Activated T-cell treated with anti-CD3 and anti-CD28 coated beads, Interleukin-2, amount 50 U/mL, for 4 hours (primary cell): ENCODE measurements around the gene DAPK2. TPM values are rescaled to one million over a fixed set of nuclear protein-coding genes. Genes with fewer than 3 reads are reported as not detected.

Experiments
- ATAC-seq, 2 donors: fragments of 200-7000 bp; cut with Tn5 transposase; one replicate each; pipeline ENCODE4 v1.10.0; 2021
- DNase-seq: peaks from one replicate; pipeline ENCODE4 v3.0.0-alpha.2; 2020
- H3K27me3 Mint-ChIP-seq: one replicate; pipeline ENCODE4 v1.8.0; 2021; ENCODE audit warnings: low read depth, mixed read lengths
- H3K36me3 Mint-ChIP-seq: one replicate; pipeline ENCODE4 v1.8.0; 2022; ENCODE audit warnings: mixed read lengths; ENCODE audit not compliant: insufficient read depth
- H3K4me1 Mint-ChIP-seq: one replicate; pipeline ENCODE4 v1.8.0; 2021; ENCODE audit warnings: low read depth, mixed read lengths
- H3K4me3 Mint-ChIP-seq: one replicate; pipeline ENCODE4 v1.8.0; 2021; ENCODE audit warnings: mild to moderate bottlenecking, moderate library complexity, mixed read lengths
- H3K9me3 Mint-ChIP-seq: one replicate; pipeline ENCODE4 v1.8.0; 2021; ENCODE audit warnings: mixed read lengths
- total RNA-seq, 3 donors: library from RNA; stranded (reverse); gene quantifications; one replicate each; pipeline ENCODE4 v1.2.1, GENCODE V29; 2021

DAPK2 gene
- total RNA-seq, 3 donors from 2014 or later: 0.40 to 1.1 (median 0.71) TPM

DNA sequence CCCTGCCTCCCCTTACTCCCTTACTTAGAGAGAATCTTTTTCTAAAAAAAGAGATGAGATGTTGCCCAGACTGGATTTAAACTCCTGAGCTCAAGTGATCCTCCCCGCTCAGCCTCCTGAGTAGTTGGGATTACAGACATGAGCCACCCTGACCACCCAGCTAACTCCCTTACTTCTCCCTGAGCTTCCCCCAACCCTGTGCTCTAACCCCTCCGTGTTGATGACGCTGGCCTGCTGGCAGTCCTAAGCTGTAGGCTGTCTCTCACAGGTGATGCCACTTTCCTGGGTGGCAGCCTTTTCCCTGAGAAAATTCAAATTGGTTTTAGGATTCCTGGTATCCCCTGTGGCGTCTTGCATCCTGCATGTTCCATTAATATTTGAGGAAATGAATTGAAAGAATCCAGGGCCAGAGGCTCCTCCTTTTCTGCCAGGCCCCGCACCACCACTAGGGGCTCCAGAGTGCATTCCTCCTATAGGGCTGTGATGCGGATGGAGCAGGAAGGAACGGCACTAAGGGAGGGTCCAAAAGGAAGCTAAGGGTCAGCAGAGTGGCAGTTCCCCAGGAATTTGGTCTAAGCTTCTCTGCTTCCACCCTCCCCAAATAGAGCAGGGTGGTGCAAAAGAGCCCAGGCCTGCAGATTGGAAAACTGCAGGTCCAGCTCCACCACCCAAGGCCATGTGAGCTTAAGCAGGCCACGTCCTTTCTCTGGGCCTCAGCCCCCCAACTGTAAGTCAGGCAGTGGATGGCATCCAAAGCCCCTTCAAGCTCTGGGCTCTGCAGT is 101.1 kb downstream of the DAPK2 start:
- H3K4me1 Mint-ChIP-seq: peaks cover 10% of the 10 kb centered on the region

DNA sequence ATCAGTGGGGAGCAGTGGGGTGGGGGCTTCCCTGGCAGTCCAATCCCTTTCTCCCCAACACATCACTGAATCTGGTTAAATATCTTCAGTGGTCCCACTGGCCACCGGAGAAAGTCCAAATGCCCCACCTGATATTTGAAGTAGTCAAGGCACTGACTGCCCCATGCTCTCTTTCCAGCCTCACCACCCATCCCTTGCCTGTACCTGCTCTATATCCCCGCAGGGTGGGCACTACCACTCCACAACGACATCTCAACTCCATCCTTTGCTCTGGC is 101.7 kb downstream of the DAPK2 start:
- no peak for ATAC-seq

More for the DNA sequence above, 101.1 kb downstream of the DAPK2 start:
- no peaks in the 10 kb centered on the region for H3K9me3 Mint-ChIP-seq
- H3K4me3 Mint-ChIP-seq: no peak overlapping the region
- H3K36me3 Mint-ChIP-seq: no peaks in the 10 kb centered on the region
- peak; percentile 93 for ATAC-seq
- H3K27me3 Mint-ChIP-seq: no peaks in the 10 kb centered on the region
- DNase-seq: peak; percentile 60

DNA sequence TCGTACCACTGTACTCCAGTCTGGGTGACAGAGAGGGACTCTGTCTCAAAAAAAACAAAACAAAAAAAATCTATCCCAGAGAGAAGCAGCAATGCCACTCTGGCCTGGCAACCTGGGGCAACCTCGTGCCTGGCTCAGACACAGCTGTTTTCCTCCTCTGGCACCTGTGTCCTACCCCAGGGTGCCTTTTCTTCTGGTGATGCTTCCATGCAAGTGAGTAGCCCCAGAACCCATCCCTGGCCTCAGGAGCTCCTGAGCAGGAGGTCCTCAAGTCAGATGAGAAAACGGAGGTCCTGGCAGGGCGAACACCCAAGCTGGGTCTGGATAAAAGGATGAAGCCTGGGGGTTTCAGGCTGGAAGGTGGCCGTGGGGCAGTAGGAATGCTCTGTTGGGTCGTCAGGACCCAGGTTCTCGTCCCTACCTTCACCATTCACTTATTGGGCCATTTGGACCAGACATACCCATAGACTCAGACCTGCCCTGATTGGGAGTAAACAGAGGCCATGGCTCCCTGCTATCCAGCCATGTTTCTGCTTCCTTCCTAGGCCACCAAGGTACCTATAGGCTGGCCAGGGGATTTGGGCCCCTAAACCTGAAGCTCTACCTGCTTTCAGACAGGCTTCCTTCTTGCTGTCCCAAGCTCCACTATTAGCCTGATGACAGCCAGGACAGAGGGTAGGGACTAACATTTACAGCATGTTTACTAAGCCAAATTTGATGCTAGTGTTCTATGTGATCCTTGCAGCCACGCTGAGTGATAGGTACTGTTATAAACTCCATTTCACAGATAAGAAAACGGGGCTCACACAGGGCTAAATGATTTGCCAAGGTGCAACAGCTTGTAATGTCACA is 102.2 kb downstream of the DAPK2 start:
- no peaks in the 10 kb centered on the region for H3K9me3 Mint-ChIP-seq
- no peaks in the 10 kb centered on the region for H3K36me3 Mint-ChIP-seq
- no peaks in the 10 kb centered on the region for H3K27me3 Mint-ChIP-seq
- H3K4me1 Mint-ChIP-seq: peaks cover 22% of the 10 kb centered on the region
- ATAC-seq (no peak), DNase-seq (no peak)
- H3K4me3 Mint-ChIP-seq: no peak overlapping the region

More for the DNA sequence above, 101.7 kb downstream of the DAPK2 start:
- Mint-ChIP-seq H3K4me1 (peaks cover 16% of the 10 kb centered on the region), H3K4me3 (no peak overlapping the region), H3K9me3 (no peaks in the 10 kb centered on the region), H3K27me3 (no peaks in the 10 kb centered on the region), H3K36me3 (no peaks in the 10 kb centered on the region)
- DNase-seq: no peak

DNA sequence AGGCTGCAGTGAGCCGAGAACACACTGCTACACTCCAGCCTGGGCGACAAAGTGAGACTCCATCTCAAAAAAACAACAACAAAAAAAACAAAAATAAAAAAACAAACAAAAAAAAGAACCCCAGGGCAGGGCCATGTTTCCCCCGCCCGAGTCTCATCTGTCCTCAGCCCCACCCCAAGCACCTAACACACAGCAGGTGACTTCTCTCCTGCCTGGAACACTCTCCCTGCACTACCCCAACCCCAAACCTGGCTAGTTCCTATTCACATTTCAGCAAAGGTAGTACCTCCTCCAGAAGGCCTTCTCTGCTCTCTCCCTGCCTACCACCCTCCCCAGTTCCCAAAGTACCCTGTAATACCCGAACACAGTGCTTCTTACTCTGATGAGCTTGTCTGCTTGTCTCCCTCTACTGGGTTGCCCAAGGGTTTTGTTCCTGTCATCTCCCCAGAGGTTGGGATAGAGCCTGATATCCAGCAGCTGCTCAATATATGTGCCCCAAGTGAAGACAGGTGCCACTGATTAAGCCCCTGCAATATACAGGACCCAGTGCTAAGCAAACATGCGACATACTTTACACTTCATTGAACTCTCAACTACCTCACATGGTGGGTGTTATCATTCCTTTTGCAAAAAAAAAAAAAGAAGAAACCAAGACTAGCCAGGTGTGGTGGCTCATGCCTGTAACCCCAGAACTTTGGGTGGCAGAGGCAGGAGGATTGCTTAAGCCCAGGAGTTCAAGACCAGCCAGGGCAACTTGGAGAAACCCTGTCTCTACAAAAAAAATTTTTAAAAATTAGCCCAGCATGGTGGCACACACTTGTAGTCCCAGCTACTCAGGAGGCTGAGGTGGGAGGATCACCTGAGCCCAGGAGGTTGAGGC is 103.6 kb downstream of the DAPK2 start:
- peaks cover 35% of the 10 kb centered on the region for H3K4me1 Mint-ChIP-seq
- H3K9me3 Mint-ChIP-seq: no peaks in the 10 kb centered on the region
- H3K27me3 Mint-ChIP-seq: no peaks in the 10 kb centered on the region
- no peak overlapping the region for H3K4me3 Mint-ChIP-seq
- no peak for ATAC-seq
- DNase-seq: no peak
- no peaks in the 10 kb centered on the region for H3K36me3 Mint-ChIP-seq

DNA sequence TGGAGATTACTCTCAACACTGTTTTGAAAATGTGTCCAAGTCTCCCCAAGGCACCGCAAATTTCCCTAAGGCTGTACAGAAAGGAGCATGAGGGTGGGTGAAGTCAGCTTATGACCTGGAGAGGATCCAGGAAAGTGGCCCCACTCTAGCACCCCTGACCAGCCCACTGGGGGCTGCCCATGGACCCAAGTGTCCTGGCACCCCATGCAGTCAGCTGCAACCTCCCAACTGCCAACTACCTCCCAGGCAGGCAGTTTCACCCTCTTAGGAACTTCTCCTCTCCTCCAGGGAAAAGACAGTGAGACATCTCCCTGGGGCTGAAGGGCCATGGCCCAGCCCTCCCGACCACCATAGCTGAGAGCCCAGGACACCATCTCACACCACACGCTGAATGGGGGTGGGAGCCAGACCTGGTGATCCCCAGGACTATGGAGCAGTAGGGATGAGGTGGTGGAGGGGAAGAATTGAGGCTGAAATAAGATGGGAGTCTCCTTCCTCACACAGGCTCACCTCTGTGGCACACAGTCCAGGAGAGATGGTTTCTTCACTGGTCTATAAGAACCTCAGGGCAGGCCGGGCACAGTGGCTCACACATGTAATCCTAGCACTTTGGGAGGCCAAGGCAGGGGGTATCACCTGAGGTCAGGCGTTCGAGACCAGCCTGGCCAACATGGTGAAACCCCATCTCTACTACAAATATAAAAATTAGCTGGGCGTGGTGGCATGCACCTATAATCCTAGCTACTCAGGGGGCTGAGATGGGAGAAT is 104.4 kb downstream of the DAPK2 start:
- Mint-ChIP-seq H3K36me3 (no peaks in the 10 kb centered on the region), H3K27me3 (no peaks in the 10 kb centered on the region), H3K4me1 (peaks cover 39% of the 10 kb centered on the region), H3K9me3 (no peaks in the 10 kb centered on the region), H3K4me3 (no peak overlapping the region)
- DNase-seq (no peak), ATAC-seq (no peak)

DNA sequence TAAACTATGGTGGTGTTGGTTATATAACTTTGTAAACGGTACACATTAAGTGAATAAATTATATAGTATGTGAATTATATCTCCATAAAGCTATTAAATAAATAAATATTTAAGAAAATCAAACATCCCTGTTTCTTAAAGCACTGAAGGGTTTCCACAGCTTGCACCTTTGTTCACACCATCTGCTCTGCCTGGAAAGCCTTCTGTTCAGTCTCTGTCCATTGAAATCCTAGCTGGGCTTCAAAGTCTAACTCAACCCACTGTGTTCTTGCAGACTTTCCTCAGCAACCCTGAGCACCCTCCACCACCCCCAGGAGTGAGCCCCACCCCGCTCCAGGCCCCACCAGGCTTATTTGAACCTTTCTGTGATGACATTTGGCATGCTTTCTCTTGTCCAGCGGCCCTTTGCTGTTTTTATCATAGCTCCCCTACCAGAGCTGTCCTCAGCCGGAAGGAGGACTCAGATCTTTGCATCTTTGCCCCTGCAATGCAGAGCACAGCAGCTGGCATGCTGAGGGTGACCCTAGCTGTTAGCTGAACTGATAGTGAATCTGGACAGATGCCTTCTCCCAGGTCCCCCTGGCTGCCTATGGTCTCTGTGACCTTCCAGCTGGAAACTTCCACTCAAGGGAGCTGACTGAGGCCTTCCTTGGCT is 105.2 kb downstream of the DAPK2 start:
- Mint-ChIP-seq H3K27me3 (no peaks in the 10 kb centered on the region), H3K4me3 (no peak overlapping the region)
- DNase-seq: no peak

DNA sequence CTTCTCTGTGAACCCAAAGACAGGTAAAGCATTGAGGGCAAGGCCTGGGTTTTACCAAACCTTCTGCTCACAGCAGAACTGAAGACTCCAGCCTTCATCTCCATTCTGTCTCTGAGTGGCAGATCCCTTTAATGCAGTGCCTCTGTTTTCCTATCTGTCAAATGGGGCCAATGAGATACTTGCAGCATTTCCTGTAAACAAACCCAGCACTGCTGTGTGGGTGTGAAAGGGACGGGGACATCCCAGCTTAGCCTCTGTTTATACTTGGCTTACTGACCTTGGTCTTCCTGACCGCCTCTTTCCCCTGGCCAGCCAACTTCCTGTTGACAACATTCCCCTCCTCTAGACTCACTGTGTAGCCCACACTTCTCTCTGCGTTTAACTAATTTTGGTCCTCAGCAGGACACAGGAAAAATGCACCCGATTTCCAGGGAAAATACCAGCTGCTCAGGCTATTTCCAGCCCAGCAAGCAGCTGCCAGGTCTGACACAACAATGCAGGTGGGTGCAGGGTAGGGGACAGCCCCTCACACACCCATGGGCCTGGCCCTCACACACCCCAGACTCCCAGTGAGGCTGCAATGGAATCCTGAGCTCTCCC is 106.7 kb downstream of the DAPK2 start:
- no peaks in the 10 kb centered on the region for H3K9me3 Mint-ChIP-seq
- ATAC-seq: no peak
- H3K27me3 Mint-ChIP-seq: no peaks in the 10 kb centered on the region
- DNase-seq: no peak
- H3K4me3 Mint-ChIP-seq: no peak overlapping the region
- H3K36me3 Mint-ChIP-seq: no peaks in the 10 kb centered on the region
- peaks cover 35% of the 10 kb centered on the region for H3K4me1 Mint-ChIP-seq

More for the DNA sequence above, 105.2 kb downstream of the DAPK2 start:
- ATAC-seq: no peak
- no peaks in the 10 kb centered on the region for H3K9me3 Mint-ChIP-seq
- H3K36me3 Mint-ChIP-seq: no peaks in the 10 kb centered on the region
- H3K4me1 Mint-ChIP-seq: peaks cover 39% of the 10 kb centered on the region

DNA sequence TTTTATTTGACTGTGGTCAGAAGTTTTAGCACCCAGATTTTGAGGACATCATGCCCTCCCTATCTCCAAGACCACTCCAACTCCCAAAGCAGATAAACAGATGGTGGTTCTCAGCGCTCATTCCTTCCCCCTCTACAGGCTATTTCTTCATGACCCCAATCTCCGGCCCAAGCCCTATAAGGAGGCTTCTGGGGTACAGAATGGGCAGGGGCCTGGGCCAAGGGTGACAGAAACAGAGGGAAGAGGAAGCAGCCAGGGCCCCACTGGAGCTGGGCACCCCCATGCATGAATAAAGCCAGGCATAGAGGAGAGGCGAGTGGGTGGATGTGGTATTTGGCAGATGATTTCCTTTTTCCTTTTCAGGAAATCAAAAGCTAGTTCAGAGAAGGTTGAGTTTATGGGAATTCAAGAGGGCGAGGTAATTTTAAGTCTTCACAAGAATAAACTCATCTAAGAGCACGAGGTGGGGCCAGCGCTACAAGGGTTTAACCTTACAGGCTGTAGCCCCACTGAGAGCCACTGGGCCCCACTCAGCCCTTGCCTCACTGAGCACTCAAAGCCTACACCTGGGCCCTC is 107.7 kb downstream of the DAPK2 start:
- Mint-ChIP-seq H3K36me3 (no peaks in the 10 kb centered on the region), H3K9me3 (no peaks in the 10 kb centered on the region), H3K27me3 (no peaks in the 10 kb centered on the region), H3K4me1 (peaks cover 35% of the 10 kb centered on the region), H3K4me3 (peak overlapping the region; percentile 19)
- DNase-seq: no peak
- ATAC-seq: peak; percentile 35 to 48

DNA sequence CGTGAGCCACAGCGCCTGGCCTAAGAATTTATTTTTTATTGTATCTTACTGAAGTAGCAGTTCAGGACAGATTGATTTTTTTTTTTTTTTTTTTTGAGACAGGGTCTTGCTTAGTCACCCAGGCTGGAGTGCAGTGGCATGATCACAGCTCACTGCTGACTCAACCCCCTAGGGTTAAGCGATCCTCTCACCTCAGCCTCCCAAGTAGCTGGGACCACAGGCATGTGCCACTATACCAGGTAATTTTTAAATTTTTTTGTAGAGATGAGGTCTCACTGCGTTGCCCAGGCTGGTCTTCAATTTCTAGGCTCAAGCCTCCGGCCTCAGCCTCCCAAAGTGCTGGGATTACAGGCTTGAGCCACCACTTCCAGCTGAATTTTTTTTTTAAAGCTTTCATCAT is 112.8 kb downstream of the DAPK2 start:
- H3K27me3 Mint-ChIP-seq: no peaks in the 10 kb centered on the region
- DNase-seq (no peak), ATAC-seq (peak in 1 of 2 donors; percentile 37)
- H3K4me3 Mint-ChIP-seq: no peak overlapping the region
- no peaks in the 10 kb centered on the region for H3K9me3 Mint-ChIP-seq
- peaks cover 14% of the 10 kb centered on the region for H3K4me1 Mint-ChIP-seq
- H3K36me3 Mint-ChIP-seq: no peaks in the 10 kb centered on the region

DNA sequence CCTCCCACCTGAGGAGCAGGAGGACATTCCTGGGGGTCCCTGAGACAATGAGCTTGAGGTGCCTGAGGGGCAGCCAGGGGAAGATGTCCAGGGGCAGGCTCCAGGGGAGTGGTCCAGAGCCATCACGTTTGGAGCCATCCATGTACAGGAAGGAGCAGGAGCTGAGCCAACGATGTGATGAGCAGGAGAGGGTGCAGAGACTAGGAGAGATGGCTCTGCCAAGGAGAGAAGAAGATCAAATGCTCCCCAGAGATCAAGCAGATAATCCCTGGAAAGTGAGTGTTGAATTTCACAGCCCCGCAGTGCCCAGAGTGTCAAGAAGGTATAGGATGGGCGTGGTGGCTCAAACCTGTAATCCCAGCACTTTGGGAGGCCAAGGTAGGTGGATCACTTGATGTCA is 114.7 kb downstream of the DAPK2 start:
- H3K4me1 Mint-ChIP-seq: peaks cover 2% of the 10 kb centered on the region
- H3K36me3 Mint-ChIP-seq: no peaks in the 10 kb centered on the region
- no peaks in the 10 kb centered on the region for H3K27me3 Mint-ChIP-seq
- ATAC-seq (no peak), DNase-seq (no peak)
- H3K9me3 Mint-ChIP-seq: no peaks in the 10 kb centered on the region
- no peak overlapping the region for H3K4me3 Mint-ChIP-seq

DNA sequence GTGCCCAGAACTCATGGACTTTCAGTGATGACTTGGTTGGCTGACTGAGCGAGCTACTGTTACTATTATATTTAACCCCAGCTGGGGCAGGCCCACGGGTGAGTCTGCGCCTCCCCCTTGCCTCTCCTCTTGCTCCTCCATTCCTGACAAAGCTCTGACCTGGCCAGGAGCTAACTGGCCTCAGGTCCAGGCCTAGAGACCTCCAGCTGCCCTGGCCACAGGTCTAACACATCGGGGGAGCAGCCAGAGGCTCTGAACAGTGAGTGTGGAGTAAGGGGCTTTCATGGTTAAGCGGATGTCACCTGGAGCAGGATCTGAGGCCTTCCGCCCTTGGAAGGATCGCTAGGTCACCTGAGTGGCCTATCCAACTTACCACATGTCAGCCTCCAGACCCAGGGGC is 116.3 kb downstream of the DAPK2 start:
- Mint-ChIP-seq H3K9me3 (no peaks in the 10 kb centered on the region), H3K36me3 (no peaks in the 10 kb centered on the region), H3K4me1 (peaks cover 2% of the 10 kb centered on the region), H3K4me3 (no peak overlapping the region), H3K27me3 (no peaks in the 10 kb centered on the region)
- DNase-seq (no peak), ATAC-seq (no peak)

DNA sequence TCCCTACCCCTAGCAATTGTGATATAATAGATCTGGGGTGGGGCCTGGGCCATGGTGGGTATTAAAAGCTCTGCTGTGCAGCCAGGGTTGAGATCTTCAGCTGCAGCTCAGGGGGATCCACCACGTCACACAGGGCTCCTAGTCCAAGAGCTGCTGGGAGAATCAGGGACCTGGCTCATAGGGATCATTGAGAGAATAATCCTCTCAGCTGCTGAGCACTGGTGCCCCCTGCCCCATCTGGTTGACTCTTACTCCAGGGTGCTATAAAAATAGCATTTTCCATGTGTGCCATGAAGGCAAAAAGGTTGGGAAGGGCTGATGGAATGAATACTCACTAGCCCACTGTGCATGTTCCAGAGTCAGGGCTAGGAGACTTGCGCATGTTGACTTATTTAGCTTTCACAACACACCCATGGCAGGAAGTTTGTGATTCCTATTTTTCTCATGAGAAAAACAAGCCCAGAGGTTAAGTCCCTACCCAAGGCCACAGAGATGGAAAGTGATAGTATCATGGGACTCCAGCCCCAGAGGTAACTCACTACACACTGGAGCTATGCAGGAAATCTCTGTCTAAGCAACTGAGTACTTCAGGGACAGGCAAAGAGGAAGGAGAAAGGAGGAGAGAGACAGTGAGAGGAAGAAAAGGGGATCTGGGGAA is 118.0 kb downstream of the DAPK2 start:
- no peak for ATAC-seq
- Mint-ChIP-seq H3K27me3 (no peaks in the 10 kb centered on the region), H3K36me3 (no peaks in the 10 kb centered on the region), H3K4me1 (peaks cover 2% of the 10 kb centered on the region), H3K9me3 (no peaks in the 10 kb centered on the region), H3K4me3 (no peak overlapping the region)
- no peak for DNase-seq
